ENCODE results near the gene TIGAR.

DNA sequence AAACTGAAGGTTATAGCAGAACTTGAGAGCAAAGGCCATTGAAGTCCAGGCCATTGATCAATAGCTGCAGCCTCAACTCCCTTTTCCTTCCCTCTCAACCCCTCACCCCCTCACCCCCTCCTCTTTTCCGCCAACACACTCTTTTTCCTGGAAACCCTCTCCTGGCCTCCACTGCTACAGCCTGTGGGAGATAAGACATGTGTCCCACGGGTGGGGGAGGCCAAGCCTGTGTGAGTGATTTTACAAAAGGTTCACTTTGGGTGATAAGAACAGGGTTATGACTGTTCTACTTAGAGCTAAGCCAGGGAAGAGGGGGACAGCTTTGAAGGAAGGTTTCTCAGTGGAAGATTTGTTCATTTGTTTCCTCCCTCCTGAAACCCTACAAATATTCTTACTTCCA lies 67.6 kb downstream of the TIGAR start:
- TF ChIP-seq POLR2A (IDR thresholded peaks at IDR 0.05): no peak
- TF ChIP-seq, protein P1, sequence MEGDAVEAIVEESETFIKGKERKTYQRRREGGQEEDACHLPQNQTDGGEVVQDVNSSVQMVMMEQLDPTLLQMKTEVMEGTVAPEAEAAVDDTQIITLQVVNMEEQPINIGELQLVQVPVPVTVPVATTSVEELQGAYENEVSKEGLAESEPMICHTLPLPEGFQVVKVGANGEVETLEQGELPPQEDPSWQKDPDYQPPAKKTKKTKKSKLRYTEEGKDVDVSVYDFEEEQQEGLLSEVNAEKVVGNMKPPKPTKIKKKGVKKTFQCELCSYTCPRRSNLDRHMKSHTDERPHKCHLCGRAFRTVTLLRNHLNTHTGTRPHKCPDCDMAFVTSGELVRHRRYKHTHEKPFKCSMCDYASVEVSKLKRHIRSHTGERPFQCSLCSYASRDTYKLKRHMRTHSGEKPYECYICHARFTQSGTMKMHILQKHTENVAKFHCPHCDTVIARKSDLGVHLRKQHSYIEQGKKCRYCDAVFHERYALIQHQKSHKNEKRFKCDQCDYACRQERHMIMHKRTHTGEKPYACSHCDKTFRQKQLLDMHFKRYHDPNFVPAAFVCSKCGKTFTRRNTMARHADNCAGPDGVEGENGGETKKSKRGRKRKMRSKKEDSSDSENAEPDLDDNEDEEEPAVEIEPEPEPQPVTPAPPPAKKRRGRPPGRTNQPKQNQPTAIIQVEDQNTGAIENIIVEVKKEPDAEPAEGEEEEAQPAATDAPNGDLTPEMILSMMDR (IDR thresholded peaks at IDR 0.05): no peak
